ENCODE measurements around the gene BLVRB.

- no peak for TF ChIP-seq CTCF (optimal IDR thresholded peaks at IDR 0.05 in 1 of 3, IDR thresholded peaks at IDR 0.05 in 1 of 3, conservative IDR thresholded peaks at IDR 0.05 in 1 of 3; ENCODE audit: extremely low read depth in 1 of 3, insufficient read depth in 2 of 3, low read length in 3 of 3)
- TF ChIP-seq EZH2 (IDR thresholded peaks at IDR 0.05; ENCODE audit: low read length) = no peak
Observed at GRCh38 chr19:40444000-40444824, 21.3 kb downstream of the BLVRB start, which contains the start of gene SERTAD3.
